ENCODE results near the gene CKS1B. TPM values are rescaled to one million over a fixed set of nuclear protein-coding genes. Genes with fewer than 3 reads are reported as not detected.
A peak's percentile ranks its signal among the peaks of the same experiment; 100 is the strongest.

Gene CKS1B
- total and polyA plus RNA-seq, 9 of the 15 experiments (the other 6 are each of a cell fraction or from before 2014, with no cell fraction given) = 215 to 1,103 (median 460) TPM

DNA sequence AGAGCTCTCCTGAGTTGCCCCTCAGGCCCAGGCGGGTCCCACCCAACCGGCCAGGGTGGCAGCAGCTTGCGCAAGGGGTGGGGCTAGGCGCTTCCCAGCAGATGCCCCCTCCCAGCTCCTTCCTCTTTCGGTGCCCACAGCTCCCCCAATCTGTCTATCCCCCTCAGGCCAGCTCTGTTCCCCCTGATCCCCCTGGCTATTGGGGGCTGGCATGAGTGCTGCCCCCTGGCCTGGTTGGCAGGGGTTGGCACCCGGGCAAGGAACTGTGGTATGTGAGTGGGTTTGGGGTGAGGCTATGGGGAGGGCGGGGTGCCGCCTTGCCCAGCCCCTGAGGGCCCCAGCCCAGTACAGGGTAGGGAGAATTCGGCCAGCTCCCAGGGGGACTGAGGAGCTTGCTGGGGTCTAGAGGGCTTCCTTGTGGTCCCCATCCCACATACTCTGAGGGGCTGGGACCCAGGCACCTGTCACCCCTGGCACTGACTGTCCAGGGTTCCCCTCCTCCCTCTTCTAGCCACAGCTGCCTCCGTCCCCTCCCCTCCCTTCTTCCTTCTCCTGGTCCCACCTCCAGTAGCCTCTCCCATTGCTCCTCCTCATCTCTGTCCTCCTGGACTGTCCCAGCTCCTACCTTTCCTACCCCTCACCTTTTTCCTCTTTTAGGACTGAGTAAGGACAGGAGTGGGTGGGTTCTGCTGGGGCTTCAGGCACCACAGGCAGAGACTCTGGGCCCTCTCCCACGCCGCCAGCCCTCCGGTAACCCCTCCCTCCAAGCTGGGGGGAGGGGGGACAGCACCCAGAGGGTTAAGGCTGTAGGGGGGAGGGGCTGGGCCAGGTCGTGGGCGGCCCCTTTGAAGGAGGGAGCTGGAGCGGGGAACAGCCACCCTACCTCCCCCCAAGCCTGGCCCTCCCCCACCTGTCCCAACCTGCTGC lies 33.8 kb downstream of the CKS1B start (continued):
- TF ChIP-seq POLR2G (IDR thresholded peaks at IDR 0.05; ENCODE audit: low read depth, low read length) = peak; percentile 52
- TF ChIP-seq ZNF717 (CRISPR knock-in tag; IDR thresholded peaks at IDR 0.05) = no peak
- TF ChIP-seq, protein P1, sequence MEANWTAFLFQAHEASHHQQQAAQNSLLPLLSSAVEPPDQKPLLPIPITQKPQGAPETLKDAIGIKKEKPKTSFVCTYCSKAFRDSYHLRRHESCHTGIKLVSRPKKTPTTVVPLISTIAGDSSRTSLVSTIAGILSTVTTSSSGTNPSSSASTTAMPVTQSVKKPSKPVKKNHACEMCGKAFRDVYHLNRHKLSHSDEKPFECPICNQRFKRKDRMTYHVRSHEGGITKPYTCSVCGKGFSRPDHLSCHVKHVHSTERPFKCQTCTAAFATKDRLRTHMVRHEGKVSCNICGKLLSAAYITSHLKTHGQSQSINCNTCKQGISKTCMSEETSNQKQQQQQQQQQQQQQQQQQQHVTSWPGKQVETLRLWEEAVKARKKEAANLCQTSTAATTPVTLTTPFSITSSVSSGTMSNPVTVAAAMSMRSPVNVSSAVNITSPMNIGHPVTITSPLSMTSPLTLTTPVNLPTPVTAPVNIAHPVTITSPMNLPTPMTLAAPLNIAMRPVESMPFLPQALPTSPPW (CRISPR knock-in tag; IDR thresholded peaks at IDR 0.05) = peak; percentile 60
- TF ChIP-seq, protein P2, sequence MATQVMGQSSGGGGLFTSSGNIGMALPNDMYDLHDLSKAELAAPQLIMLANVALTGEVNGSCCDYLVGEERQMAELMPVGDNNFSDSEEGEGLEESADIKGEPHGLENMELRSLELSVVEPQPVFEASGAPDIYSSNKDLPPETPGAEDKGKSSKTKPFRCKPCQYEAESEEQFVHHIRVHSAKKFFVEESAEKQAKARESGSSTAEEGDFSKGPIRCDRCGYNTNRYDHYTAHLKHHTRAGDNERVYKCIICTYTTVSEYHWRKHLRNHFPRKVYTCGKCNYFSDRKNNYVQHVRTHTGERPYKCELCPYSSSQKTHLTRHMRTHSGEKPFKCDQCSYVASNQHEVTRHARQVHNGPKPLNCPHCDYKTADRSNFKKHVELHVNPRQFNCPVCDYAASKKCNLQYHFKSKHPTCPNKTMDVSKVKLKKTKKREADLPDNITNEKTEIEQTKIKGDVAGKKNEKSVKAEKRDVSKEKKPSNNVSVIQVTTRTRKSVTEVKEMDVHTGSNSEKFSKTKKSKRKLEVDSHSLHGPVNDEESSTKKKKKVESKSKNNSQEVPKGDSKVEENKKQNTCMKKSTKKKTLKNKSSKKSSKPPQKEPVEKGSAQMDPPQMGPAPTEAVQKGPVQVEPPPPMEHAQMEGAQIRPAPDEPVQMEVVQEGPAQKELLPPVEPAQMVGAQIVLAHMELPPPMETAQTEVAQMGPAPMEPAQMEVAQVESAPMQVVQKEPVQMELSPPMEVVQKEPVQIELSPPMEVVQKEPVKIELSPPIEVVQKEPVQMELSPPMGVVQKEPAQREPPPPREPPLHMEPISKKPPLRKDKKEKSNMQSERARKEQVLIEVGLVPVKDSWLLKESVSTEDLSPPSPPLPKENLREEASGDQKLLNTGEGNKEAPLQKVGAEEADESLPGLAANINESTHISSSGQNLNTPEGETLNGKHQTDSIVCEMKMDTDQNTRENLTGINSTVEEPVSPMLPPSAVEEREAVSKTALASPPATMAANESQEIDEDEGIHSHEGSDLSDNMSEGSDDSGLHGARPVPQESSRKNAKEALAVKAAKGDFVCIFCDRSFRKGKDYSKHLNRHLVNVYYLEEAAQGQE (IDR thresholded peaks at IDR 0.05; ENCODE audit: borderline replicate concordance) = no peak
- TF ChIP-seq, protein P2 (CRISPR knock-in tag; IDR thresholded peaks at IDR 0.05; ENCODE audit: low read depth) = no peak
- TF ChIP-seq, protein P3, sequence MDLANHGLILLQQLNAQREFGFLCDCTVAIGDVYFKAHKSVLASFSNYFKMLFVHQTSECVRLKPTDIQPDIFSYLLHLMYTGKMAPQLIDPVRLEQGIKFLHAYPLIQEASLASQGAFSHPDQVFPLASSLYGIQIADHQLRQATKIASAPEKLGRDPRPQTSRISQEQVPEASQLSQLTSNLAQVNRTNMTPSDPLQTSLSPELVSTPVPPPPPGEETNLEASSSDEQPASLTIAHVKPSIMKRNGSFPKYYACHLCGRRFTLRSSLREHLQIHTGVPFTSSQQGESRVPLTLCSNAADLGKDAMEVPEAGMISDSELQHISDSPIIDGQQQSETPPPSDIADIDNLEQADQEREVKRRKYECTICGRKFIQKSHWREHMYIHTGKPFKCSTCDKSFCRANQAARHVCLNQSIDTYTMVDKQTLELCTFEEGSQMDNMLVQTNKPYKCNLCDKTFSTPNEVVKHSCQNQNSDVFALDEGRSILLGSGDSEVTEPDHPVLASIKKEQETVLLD (IDR thresholded peaks at IDR 0.05) = 0 out of 2 replicates have a peak, but pooled peaks have one; percentile 35
- TF ChIP-seq KDM4B (IDR thresholded peaks at IDR 0.05; ENCODE audit: borderline replicate concordance in 2 of 2, low read depth in 1 of 2) = no peak
- TF ChIP-seq STAT5B (CRISPR knock-in tag; IDR thresholded peaks at IDR 0.05) = no peak
- peak; percentile 57 for TF ChIP-seq RBFOX2 (IDR thresholded peaks at IDR 0.05; ENCODE audit: low read depth, low read length)
- TF ChIP-seq ZNF696 (CRISPR knock-in tag; conservative IDR thresholded peaks at IDR 0.05) = no peak
- TF ChIP-seq TRIM24 (IDR thresholded peaks at IDR 0.05) = peak in 1 of 2 experiments; percentile 32; a peak in 1 of 4 replicates
- TF ChIP-seq KDM1A (IDR thresholded peaks at IDR 0.05) = peak in 1 of 2 experiments; percentile 93; a peak in 2 of 4 replicates
- 0 out of 2 replicates have a peak, but pooled peaks have one; percentile 2 for TF ChIP-seq RB1 (IDR thresholded peaks at IDR 0.05; ENCODE audit: low read depth)
- TF ChIP-seq POLR2A (conservative IDR thresholded peaks at IDR 0.05) = 0 out of 2 replicates have a peak, but pooled peaks have one; percentile 32
- TF ChIP-seq, protein P4, sequence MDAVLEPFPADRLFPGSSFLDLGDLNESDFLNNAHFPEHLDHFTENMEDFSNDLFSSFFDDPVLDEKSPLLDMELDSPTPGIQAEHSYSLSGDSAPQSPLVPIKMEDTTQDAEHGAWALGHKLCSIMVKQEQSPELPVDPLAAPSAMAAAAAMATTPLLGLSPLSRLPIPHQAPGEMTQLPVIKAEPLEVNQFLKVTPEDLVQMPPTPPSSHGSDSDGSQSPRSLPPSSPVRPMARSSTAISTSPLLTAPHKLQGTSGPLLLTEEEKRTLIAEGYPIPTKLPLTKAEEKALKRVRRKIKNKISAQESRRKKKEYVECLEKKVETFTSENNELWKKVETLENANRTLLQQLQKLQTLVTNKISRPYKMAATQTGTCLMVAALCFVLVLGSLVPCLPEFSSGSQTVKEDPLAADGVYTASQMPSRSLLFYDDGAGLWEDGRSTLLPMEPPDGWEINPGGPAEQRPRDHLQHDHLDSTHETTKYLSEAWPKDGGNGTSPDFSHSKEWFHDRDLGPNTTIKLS (IDR thresholded peaks at IDR 0.05; ENCODE audit: borderline replicate concordance, low read depth) = peak; percentile 59; the same call in 1 of the 2 replicates
